HepG2 (cell line): ENCODE data around the gene PEX11A. TPM values are rescaled to one million over a fixed set of nuclear protein-coding genes. Genes with fewer than 3 reads are reported as not detected.
A peak's percentile ranks its signal among the peaks of the same experiment; 100 is the strongest.

Experiments used
- ARHGAP35 ChIP-seq: sonication (generic); formaldehyde crosslinking; IDR thresholded peaks from 2 replicates; pipeline ENCODE4 v1.9.0; 2022; ENCODE audit warnings: mild to moderate bottlenecking, inconsistent platforms, moderate library complexity, missing genetic modification reagents, borderline replicate concordance
- ARNTL ChIP-seq: sonication (generic); formaldehyde crosslinking; IDR thresholded peaks from 2 replicates; pipeline ENCODE4 v1.4.0; 2020; ENCODE audit warnings: mild to moderate bottlenecking, missing genetic modification reagents
- BRD4 ChIP-seq: sonication (generic); formaldehyde crosslinking; IDR thresholded peaks from 2 replicates; pipeline ENCODE4 v1.4.0; 2020; ENCODE audit warnings: missing genetic modification reagents
- BRF2 ChIP-seq: sonication (generic); formaldehyde crosslinking; IDR thresholded peaks from 2 replicates; pipeline ENCODE4 v1.8.1; 2022; ENCODE audit warnings: mild to moderate bottlenecking, missing genetic modification reagents
- CREBL2 ChIP-seq: sonication (generic); formaldehyde crosslinking; IDR thresholded peaks from 2 replicates; pipeline ENCODE4 v1.8.1; 2023; ENCODE audit warnings: missing genetic modification reagents, mild to moderate bottlenecking, borderline replicate concordance
- EED ChIP-seq: sonication (generic); formaldehyde crosslinking; IDR thresholded peaks from 2 replicates; pipeline ENCODE4 v1.5.0; 2020; ENCODE audit warnings: mild to moderate bottlenecking, missing genetic modification reagents
- FIP1L1 ChIP-seq: fragments of 200-400 bp; formaldehyde crosslinking; IDR thresholded peaks from 2 replicates; pipeline ENCODE4 v1.6.1; 2018; ENCODE audit warnings: low read depth, mild to moderate bottlenecking, low read length, moderate library complexity, borderline replicate concordance; ENCODE audit not compliant: insufficient read depth
- FOXA3 ChIP-seq: IDR thresholded peaks from 2 replicates; pipeline ENCODE4 v1.6.1; 2016; ENCODE audit warnings: missing genetic modification reagents, missing compliant biosample characterization
- HDAC1 ChIP-seq: sonication (generic); formaldehyde crosslinking; IDR thresholded peaks from 2 replicates; pipeline ENCODE4 v1.5.1; 2020; ENCODE audit warnings: mild to moderate bottlenecking, missing genetic modification reagents
- HNRNPL ChIP-seq: fragments of 200-400 bp; formaldehyde crosslinking; IDR thresholded peaks from 2 replicates; pipeline ENCODE4 v1.6.1; 2017; ENCODE audit warnings: mild to moderate bottlenecking, low read depth, low read length
- KLF9 ChIP-seq: IDR thresholded peaks from 2 replicates; pipeline ENCODE4 v1.6.1; 2016; ENCODE audit warnings: low read depth
- LRRFIP1 ChIP-seq: sonication (generic); formaldehyde crosslinking; conservative IDR thresholded peaks from 2 replicates; pipeline ENCODE4 v1.4.0; 2020; ENCODE audit warnings: missing genetic modification reagents
- MEIS2 ChIP-seq: sonication (generic); formaldehyde crosslinking; IDR thresholded peaks from 2 replicates; pipeline ENCODE4 v1.9.0; 2021; ENCODE audit warnings: mild to moderate bottlenecking, missing genetic modification reagents
- NFE2L2 ChIP-seq: fragments of 150-350 bp; IDR thresholded peaks from 2 replicates; pipeline ENCODE4 v1.6.1; 2014; ENCODE audit warnings: low read length
- PITX1 ChIP-seq: sonication (generic); formaldehyde crosslinking; IDR thresholded peaks from 2 replicates; pipeline ENCODE4 v1.5.1; 2020; ENCODE audit warnings: mild to moderate bottlenecking, missing genetic modification reagents
- REPIN1 ChIP-seq: sonication (generic); formaldehyde crosslinking; IDR thresholded peaks from 2 replicates; pipeline ENCODE4 v1.8.0; 2022; ENCODE audit warnings: missing genetic modification reagents, low read depth, mild to moderate bottlenecking, borderline replicate concordance
- REXO4 ChIP-seq: sonication (generic); formaldehyde crosslinking; IDR thresholded peaks from 2 replicates; pipeline ENCODE4 v1.8.0; 2022; ENCODE audit warnings: missing genetic modification reagents, mild to moderate bottlenecking, borderline replicate concordance
- SIN3B ChIP-seq: fragments of 150-350 bp; IDR thresholded peaks from 2 replicates; pipeline ENCODE4 v1.6.1; 2014; ENCODE audit warnings: low read length
- SMC3 ChIP-seq: IDR thresholded peaks from 2 replicates; pipeline ENCODE4 v1.6.1; 2011; ENCODE audit warnings: low read length, improper control_type of control experiment
- TEAD2 ChIP-seq: sonication (generic); formaldehyde crosslinking; IDR thresholded peaks from 2 replicates; pipeline ENCODE4 v1.9.0; 2021; ENCODE audit warnings: missing genetic modification reagents
- TGIF2 ChIP-seq: IDR thresholded peaks from 2 replicates; pipeline ENCODE4 v1.6.1; 2016; ENCODE audit warnings: control low read depth, missing compliant biosample characterization
- ZNF224 ChIP-seq: sonication (generic); formaldehyde crosslinking; IDR thresholded peaks from 2 replicates; pipeline ENCODE4 v1.5.0; 2020; ENCODE audit warnings: mild to moderate bottlenecking, missing genetic modification reagents
- ZNF431 ChIP-seq: sonication (generic); formaldehyde crosslinking; IDR thresholded peaks from 2 replicates; pipeline ENCODE4 v1.9.0; 2022; ENCODE audit warnings: missing genetic modification reagents, low read depth, mild to moderate bottlenecking, borderline replicate concordance
- ZNF468 ChIP-seq: sonication (generic); formaldehyde crosslinking; IDR thresholded peaks from 2 replicates; pipeline ENCODE4 v1.8.0; 2022; ENCODE audit warnings: mild to moderate bottlenecking, moderate library complexity, missing genetic modification reagents
- ZNF614 ChIP-seq: IDR thresholded peaks from 2 replicates; pipeline ENCODE4 v1.6.1; 2018; ENCODE audit warnings: missing biosample characterization, missing genetic modification reagents, inconsistent platforms, borderline replicate concordance
- ZNF678 ChIP-seq: sonication (generic); formaldehyde crosslinking; IDR thresholded peaks from 2 replicates; pipeline ENCODE4 v1.4.0; 2020; ENCODE audit warnings: mild to moderate bottlenecking, missing genetic modification reagents
- ZNF720 ChIP-seq: sonication (generic); formaldehyde crosslinking; IDR thresholded peaks from 2 replicates; pipeline ENCODE4 v1.4.0; 2020; ENCODE audit warnings: missing genetic modification reagents
- ZUFSP ChIP-seq: sonication (generic); formaldehyde crosslinking; IDR thresholded peaks from 2 replicates; pipeline ENCODE4 v1.9.0; 2021; ENCODE audit warnings: missing genetic modification reagents, mild to moderate bottlenecking, borderline replicate concordance
- polyA plus RNA-seq, 8 experiments: library from polyadenylated mRNA; depleted of rRNA in 3 of 8; stranded (reverse) in 7 of 8; unstranded in 1 of 8; fragments of >200 nt; fragmentation: Illumina TruSeq in 4 of 8; extraction: Trizol in 4 of 8; gene quantifications; 2 replicates each; pipeline versions ENCODE4 v1.2.1 to v1.2.3, GENCODE V29; 2011 to 2016; ENCODE audit warnings: low read depth in 4 of 8, missing spikeins in 1 of 8, mixed read lengths in 1 of 8; ENCODE audit not compliant: insufficient read depth in 1 of 8
- total RNA-seq, 5 experiments: library from RNA; depleted of rRNA; stranded (reverse); fragments of >200 nt; fragmentation: Illumina TruSeq; extraction: Trizol; gene quantifications; 2 replicates each; pipeline ENCODE4 v1.2.3, GENCODE V29; 2016; ENCODE audit warnings: low read depth in 1 of 5

Gene PEX11A
- total and polyA plus RNA-seq, 2 of the 13 experiments (the other 11 are each of a cell fraction or from before 2014, with no cell fraction given), result 9.9 to 15.1 TPM

- TF ChIP-seq TGIF2 (CRISPR knock-in tag) (no peak), NFE2L2 (no peak), CREBL2 (CRISPR knock-in tag) (no peak), BRD4 (CRISPR knock-in tag) (no peak), SIN3B (no peak), TEAD2 (CRISPR knock-in tag) (no peak), ZNF720 (CRISPR knock-in tag) (no peak), ZNF678 (CRISPR knock-in tag) (no peak), PITX1 (CRISPR knock-in tag) (peak; percentile 84), FOXA3 (CRISPR knock-in tag) (peak; percentile 32; the same call in 1 of the 2 replicates), KLF9 (CRISPR knock-in tag) (no peak), ZNF614 (CRISPR knock-in tag) (peak; percentile 38; the same call in 1 of the 2 replicates), HDAC1 (CRISPR knock-in tag) (no peak), REXO4 (CRISPR knock-in tag) (no peak), ZNF468 (no peak), REPIN1 (peak; percentile 79; the same call in 1 of the 2 replicates), ZUFSP (CRISPR knock-in tag) (no peak), SMC3 (no peak), HNRNPL (no peak), FIP1L1 (no peak), ZNF224 (CRISPR knock-in tag) (no peak), ARNTL (CRISPR knock-in tag) (no peak), ARHGAP35 (CRISPR knock-in tag) (no peak), LRRFIP1 (CRISPR knock-in tag) (no peak), ZNF431 (CRISPR knock-in tag) (no peak), EED (CRISPR knock-in tag) (no peak), BRF2 (CRISPR knock-in tag) (no peak), MEIS2 (CRISPR knock-in tag) (no peak)
Measured at GRCh38 chr15:89680282-89680873, 10.2 kb downstream of the PEX11A start (continued).
